ENCODE data around the gene MT1M.

MT1M gene

DNA sequence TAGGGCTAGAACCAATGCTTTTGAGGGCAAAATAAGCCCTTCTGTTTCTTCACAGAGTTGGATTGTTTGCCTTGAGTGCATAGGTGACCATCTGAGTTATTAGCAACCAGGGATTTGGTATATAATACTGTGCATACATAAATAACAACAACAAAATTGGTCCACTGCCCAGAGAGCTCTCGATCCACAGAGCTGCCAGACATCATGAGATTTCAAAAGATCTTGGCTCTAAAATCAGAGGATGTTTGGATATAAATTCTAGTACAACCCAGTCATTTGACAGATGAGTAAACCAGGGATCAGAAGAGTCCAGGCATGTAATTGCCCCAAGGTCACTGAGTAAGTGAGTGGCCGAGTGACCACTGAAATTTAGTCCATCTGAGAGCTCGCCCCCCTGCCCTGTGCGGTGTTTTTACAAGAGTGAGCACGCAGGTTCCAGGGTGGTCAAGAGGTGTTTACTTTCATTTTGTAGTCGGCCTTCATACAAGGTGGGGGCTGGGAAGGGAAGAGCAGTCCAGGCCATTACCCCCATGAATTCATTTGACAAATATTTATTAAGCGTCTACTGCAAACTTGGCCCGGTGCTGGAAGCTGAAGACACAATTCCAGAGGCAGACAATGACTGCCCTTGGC is 25.9 kb upstream of the MT1M start:
- no peaks in the 10 kb centered on the region for H3K36me3 ChIP-seq (ENCODE audit: insufficient read depth, low read length)
- no peak overlapping the region for H3K27ac ChIP-seq
- H3K9ac ChIP-seq (ENCODE audit: insufficient read length): no peak overlapping the region
- no peak overlapping the region for H3K4me3 ChIP-seq
- DNase-seq (ENCODE audit: low read depth, low spot score): no peak
- no peaks in the 10 kb centered on the region for H3K9me3 ChIP-seq (ENCODE audit: low read depth, low read length)
- TF ChIP-seq POLR2AphosphoS5 (IDR thresholded peaks at IDR 0.05; ENCODE audit: borderline replicate concordance, low read depth, low read length) (no peak), FOXP2 (optimal IDR thresholded peaks at IDR 0.05; ENCODE audit: control extremely low read depth, extremely low read length, insufficient read depth) (no peak), EZH2 (IDR thresholded peaks at IDR 0.05) (no peak)

DNA sequence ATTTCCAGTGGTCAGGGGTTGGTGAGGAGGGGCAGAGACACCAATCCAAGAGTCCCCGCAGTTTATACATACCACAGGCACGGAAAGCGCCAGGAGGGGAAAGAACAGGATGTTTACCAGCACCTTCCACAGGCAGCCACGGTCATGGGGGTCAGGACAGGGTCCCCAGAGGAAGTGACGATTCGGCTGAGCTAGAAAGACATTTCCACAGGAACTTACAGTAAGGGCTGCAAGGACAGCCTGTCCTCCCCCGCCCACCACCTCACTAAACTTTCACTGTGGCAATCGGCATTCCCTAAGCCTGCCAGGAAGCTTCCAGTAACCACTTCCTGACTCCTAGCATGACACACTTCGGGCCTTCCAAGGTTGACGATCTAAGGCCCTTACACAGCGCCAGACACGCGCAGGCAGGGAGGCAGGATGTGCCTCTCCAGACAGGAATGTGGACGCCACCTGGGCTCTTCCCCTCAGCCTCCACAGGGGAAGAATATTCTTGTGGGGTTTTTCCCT is 25.3 kb upstream of the MT1M start:
- Histone ChIP-seq H3K36me3 (ENCODE audit: insufficient read depth, low read length) (no peaks in the 10 kb centered on the region), H3K27ac (no peak overlapping the region), H3K4me3 (no peak overlapping the region), H3K9me3 (ENCODE audit: low read depth, low read length) (no peaks in the 10 kb centered on the region), H3K9ac (ENCODE audit: insufficient read length) (no peak overlapping the region)
- DNase-seq (ENCODE audit: low read depth, low spot score): no peak
- TF ChIP-seq POLR2AphosphoS5 (IDR thresholded peaks at IDR 0.05; ENCODE audit: borderline replicate concordance, low read depth, low read length): no peak
- no peak for TF ChIP-seq FOXP2 (optimal IDR thresholded peaks at IDR 0.05; ENCODE audit: control extremely low read depth, extremely low read length, insufficient read depth)
- no peak for TF ChIP-seq EZH2 (IDR thresholded peaks at IDR 0.05)

DNA sequence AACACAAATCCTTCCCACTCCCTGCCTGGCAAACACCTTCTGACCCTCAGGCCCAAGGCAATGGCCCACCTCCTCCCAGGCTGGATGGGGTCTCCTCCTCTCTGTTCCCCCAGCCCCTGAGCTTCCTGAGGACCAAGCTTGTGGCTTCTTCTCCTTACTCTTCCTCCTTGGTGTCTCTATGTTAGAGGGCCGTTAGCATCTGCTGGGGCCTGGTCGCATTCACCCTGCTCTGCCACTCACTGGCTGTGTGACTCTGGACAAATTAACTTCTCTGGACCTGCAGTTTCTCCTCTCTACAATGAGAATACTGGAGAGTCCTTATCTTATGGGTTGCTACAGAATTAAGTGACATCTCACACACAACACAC is 24.8 kb upstream of the MT1M start:
- Histone ChIP-seq H3K9me3 (ENCODE audit: low read depth, low read length) (no peaks in the 10 kb centered on the region), H3K9ac (ENCODE audit: insufficient read length) (no peak overlapping the region), H3K4me3 (no peak overlapping the region; the same call in 1 of the 2 replicates)

DNA sequence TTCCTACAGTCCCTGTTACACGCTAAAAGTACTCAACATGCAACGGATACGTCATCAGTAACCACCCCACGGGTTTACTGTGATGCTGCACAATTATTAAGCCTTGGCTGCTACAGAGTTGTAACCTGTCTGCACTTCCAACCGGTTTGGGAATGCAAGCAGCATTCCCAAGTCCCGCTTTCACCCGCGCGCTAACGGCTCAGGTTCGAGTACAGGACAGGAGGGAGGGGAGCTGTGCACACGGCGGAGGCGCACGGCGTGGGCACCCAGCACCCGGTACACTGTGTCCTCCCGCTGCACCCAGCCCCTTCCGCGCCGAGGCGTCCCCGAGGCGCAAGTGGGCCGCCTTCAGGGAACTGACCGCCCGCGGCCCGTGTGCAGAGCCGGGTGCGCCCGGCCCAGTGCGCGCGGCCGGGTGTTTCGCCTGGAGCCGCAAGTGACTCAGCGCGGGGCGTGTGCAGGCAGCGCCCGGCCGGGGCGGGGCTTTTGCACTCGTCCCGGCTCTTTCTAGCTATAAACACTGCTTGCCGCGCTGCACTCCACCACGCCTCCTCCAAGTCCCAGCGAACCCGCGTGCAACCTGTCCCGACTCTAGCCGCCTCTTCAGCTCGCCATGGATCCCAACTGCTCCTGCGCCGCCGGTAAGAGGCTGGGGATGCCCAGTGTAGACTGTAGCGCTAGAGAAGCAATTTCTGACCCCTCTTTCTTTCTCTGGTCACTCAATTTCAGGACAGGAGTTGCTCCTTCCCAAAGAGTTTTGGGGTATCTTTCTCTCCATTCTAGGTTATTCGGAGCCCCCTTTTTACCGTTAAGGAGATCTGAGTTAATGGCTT is 24.2 kb upstream of the MT1M start, which contains the start of gene MT2A:
MT2A (plus strand) TSS at position 542 of the 833 bp plus-strand sequence; CDS start at position 614, 72 bp downstream.
- H3K4me3 ChIP-seq: peak within 1 kb of the TSS; percentile 73
- DNase-seq (ENCODE audit: low read depth, low spot score): no peak
- peak; percentile 39; the same call in 1 of the 2 replicates for TF ChIP-seq POLR2AphosphoS5 (IDR thresholded peaks at IDR 0.05; ENCODE audit: borderline replicate concordance, low read depth, low read length)
- no peak for TF ChIP-seq EZH2 (IDR thresholded peaks at IDR 0.05)
- no peak for TF ChIP-seq FOXP2 (optimal IDR thresholded peaks at IDR 0.05; ENCODE audit: control extremely low read depth, extremely low read length, insufficient read depth)
- H3K9ac ChIP-seq (ENCODE audit: insufficient read length): no peak within 1 kb of the TSS
- no peaks in the 10 kb centered on the region for H3K36me3 ChIP-seq (ENCODE audit: insufficient read depth, low read length)
- H3K27ac ChIP-seq: no peak within 1 kb of the TSS
- no peaks in the 10 kb centered on the region for H3K9me3 ChIP-seq (ENCODE audit: low read depth, low read length)

More for the DNA sequence above, 24.8 kb upstream of the MT1M start:
- no peak for DNase-seq (ENCODE audit: low read depth, low spot score)
- Histone ChIP-seq H3K36me3 (ENCODE audit: insufficient read depth, low read length) (no peaks in the 10 kb centered on the region), H3K27ac (no peak overlapping the region)
- TF ChIP-seq FOXP2 (optimal IDR thresholded peaks at IDR 0.05; ENCODE audit: control extremely low read depth, extremely low read length, insufficient read depth): no peak

DNA sequence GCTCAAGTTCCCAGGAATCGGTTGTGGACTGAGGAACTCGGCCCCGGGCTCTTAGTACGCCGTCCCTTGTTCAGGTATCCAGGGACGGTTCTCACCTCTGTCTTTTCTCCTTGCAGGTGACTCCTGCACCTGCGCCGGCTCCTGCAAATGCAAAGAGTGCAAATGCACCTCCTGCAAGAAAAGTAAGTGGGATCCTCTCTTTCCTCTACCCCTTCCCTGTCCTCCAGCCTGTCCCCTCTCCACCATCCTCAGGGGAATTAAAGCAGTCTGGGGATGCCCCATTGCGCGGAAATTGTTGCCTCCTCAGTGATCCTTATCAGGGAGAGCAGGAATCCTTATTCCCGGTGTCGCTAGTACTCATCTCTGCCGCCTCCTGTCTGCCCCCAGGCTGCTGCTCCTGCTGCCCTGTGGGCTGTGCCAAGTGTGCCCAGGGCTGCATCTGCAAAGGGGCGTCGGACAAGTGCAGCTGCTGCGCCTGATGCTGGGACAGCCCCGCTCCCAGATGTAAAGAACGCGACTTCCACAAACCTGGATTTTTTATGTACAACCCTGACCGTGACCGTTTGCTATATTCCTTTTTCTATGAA is 23.5 kb upstream of the MT1M start:
- H3K27ac ChIP-seq: no peak overlapping the region
- H3K9me3 ChIP-seq (ENCODE audit: low read depth, low read length): no peaks in the 10 kb centered on the region
- H3K4me3 ChIP-seq: peak overlapping the region; percentile 73
- H3K9ac ChIP-seq (ENCODE audit: insufficient read length): no peak overlapping the region
- DNase-seq (ENCODE audit: low read depth, low spot score): no peak
- no peaks in the 10 kb centered on the region for H3K36me3 ChIP-seq (ENCODE audit: insufficient read depth, low read length)
- TF ChIP-seq FOXP2 (optimal IDR thresholded peaks at IDR 0.05; ENCODE audit: control extremely low read depth, extremely low read length, insufficient read depth) (no peak), EZH2 (IDR thresholded peaks at IDR 0.05) (no peak), POLR2AphosphoS5 (IDR thresholded peaks at IDR 0.05; ENCODE audit: borderline replicate concordance, low read depth, low read length) (no peak)

DNA sequence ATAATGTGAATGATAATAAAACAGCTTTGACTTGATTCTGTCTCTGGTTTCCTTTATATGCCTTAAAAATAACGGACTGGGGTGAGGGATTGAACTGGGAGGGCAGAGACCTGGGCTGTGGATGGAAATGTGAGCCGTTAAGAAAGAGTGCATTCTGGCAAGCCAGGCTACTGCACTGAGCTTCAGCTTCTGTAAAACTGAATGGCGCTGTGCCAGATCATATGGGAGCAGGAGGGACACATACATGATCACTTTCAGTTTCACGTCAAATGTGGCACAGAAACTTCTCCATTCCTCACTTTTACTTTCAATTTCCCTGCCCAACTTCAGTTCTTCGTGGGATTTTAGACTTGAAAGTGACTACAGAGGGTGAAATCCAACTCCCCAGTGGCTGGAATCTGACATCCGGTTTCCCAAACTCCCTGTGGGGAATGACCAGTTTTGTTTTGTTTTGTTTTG is 23.0 kb upstream of the MT1M start:
- DNase-seq (ENCODE audit: low read depth, low spot score): no peak
- H3K9ac ChIP-seq (ENCODE audit: insufficient read length): no peak overlapping the region

DNA sequence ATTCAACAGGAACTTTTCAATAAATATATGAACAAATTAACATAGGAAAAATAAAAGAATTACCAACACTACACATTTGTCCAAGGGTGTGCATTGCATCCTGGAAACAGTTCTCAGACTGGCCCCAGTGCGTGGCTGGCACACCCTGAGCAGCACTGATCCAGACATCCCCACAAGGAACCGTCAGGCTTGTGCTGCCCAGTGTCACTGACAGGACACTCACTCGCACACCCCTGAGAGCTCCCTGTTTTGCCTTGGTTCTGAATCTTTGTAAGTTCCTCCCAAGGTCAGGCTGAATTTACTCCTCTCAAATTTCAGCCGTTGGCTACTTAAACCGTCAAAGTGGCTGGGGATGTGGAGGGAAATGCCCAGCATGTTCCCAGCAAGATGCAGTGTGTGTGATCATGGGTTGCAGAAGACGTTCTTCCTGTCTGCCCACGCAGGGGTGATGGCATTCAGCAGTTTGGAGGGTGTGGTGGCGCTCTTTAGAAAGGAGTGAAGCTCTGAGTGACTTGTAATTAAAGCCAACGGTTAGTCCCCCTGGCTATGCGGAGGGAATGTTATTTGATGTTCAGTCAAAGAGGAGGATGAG is 22.3 kb upstream of the MT1M start:
- no peak overlapping the region for H3K27ac ChIP-seq
- H3K4me3 ChIP-seq: peak overlapping the region; percentile 73; the same call in 1 of the 2 replicates
- TF ChIP-seq POLR2AphosphoS5 (IDR thresholded peaks at IDR 0.05; ENCODE audit: borderline replicate concordance, low read depth, low read length) (no peak), EZH2 (IDR thresholded peaks at IDR 0.05) (no peak)
- H3K9me3 ChIP-seq (ENCODE audit: low read depth, low read length): no peaks in the 10 kb centered on the region
- H3K9ac ChIP-seq (ENCODE audit: insufficient read length): no peak overlapping the region
- no peaks in the 10 kb centered on the region for H3K36me3 ChIP-seq (ENCODE audit: insufficient read depth, low read length)
- DNase-seq (ENCODE audit: low read depth, low spot score): no peak

More for the DNA sequence above, 23.0 kb upstream of the MT1M start:
- no peaks in the 10 kb centered on the region for H3K9me3 ChIP-seq (ENCODE audit: low read depth, low read length)
- no peak overlapping the region for H3K27ac ChIP-seq
- TF ChIP-seq FOXP2 (optimal IDR thresholded peaks at IDR 0.05; ENCODE audit: control extremely low read depth, extremely low read length, insufficient read depth) (no peak), EZH2 (IDR thresholded peaks at IDR 0.05) (no peak), POLR2AphosphoS5 (IDR thresholded peaks at IDR 0.05; ENCODE audit: borderline replicate concordance, low read depth, low read length) (no peak)
- H3K4me3 ChIP-seq: peak overlapping the region; percentile 73
- H3K36me3 ChIP-seq (ENCODE audit: insufficient read depth, low read length): no peaks in the 10 kb centered on the region

DNA sequence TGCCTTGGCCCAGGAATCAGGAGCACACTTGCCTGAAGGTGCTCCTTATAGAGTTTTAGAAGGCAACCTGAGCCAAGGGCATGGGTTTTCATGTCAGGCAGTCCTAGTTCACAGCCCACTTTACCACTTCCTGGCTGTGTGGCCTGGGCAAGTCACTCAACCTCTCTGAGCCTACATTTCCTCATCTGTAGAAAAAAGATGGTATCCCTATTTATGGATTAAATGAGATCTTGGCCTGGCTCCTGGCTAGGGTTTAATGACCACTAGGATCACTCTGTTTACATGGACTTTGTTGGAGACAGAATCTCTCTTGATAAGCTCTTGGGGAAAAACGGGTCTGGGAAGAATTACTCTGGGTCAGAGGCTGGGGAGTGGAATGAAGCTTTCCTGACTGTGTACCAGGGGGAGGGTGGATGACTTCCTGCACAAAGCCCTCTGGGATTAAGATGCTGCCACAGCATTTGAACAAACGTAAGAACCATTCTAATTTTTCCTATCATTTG is 21.8 kb upstream of the MT1M start:
- Histone ChIP-seq H3K36me3 (ENCODE audit: insufficient read depth, low read length) (no peaks in the 10 kb centered on the region), H3K27ac (no peak overlapping the region), H3K9ac (ENCODE audit: insufficient read length) (no peak overlapping the region), H3K4me3 (no peak overlapping the region), H3K9me3 (ENCODE audit: low read depth, low read length) (no peaks in the 10 kb centered on the region)
- DNase-seq (ENCODE audit: low read depth, low spot score): no peak
- no peak for TF ChIP-seq FOXP2 (optimal IDR thresholded peaks at IDR 0.05; ENCODE audit: control extremely low read depth, extremely low read length, insufficient read depth)
- no peak for TF ChIP-seq EZH2 (IDR thresholded peaks at IDR 0.05)
- TF ChIP-seq POLR2AphosphoS5 (IDR thresholded peaks at IDR 0.05; ENCODE audit: borderline replicate concordance, low read depth, low read length): no peak
